Astrocyte of the cerebellum (primary cell): ENCODE measurements around the gene ELMO3.

Experiments
- DNase-seq: peaks from one replicate; pipeline ENCODE4 v3.0.0-alpha.2; 2011; ENCODE audit warnings: low read depth
- H3K4me3 ChIP-seq: 2 replicates; pipeline ENCODE4 v1.5.1; 2011; ENCODE audit warnings: mild to moderate bottlenecking, low read depth, low read length, moderate library complexity
- CTCF ChIP-seq: IDR thresholded peaks from 2 replicates; pipeline ENCODE4 v1.5.1; 2012; ENCODE audit warnings: low read length, low read depth, moderate library complexity, mild to moderate bottlenecking; ENCODE audit errors: missing control alignments
- in situ Hi-C: cut with HindIII; loops from 2 replicates; pipeline ENCODE4 v1.10.0; 2017; ENCODE audit warnings: low sequenced_read_pairs

ELMO3 gene

GRCh38 chr16:67176662-67177061 is 22.3 kb upstream of the ELMO3 start:
- in situ Hi-C loops: no loop called here
- no peak overlapping the region for H3K4me3 ChIP-seq
- TF ChIP-seq CTCF: no peak
- DNase-seq: no peak

- no peak for TF ChIP-seq CTCF
- DNase-seq: no peak
- in situ Hi-C loops: no loop called here
- H3K4me3 ChIP-seq: peak overlapping the region; percentile 9
These were observed 20.9 kb upstream of the ELMO3 start for GRCh38 chr16:67177743-67178699.

GRCh38 chr16:67179421-67180080 is 19.4 kb upstream of the ELMO3 start:
- TF ChIP-seq CTCF: no peak
- no peak overlapping the region for H3K4me3 ChIP-seq
- DNase-seq: no peak
- in situ Hi-C loops: no loop called here

- H3K4me3 ChIP-seq: no peak overlapping the region
- no peak for DNase-seq
- in situ Hi-C loops: no loop called here
- TF ChIP-seq CTCF: no peak
These were observed 18.8 kb upstream of the ELMO3 start for GRCh38 chr16:67180166-67180565.

GRCh38 chr16:67181346-67181745 is 17.6 kb upstream of the ELMO3 start:
- in situ Hi-C loops: no loop called here
- TF ChIP-seq CTCF: no peak
- H3K4me3 ChIP-seq: no peak overlapping the region
- DNase-seq: peak; percentile 72

- in situ Hi-C loops: no loop called here
- no peak for TF ChIP-seq CTCF
- no peak overlapping the region for H3K4me3 ChIP-seq
- DNase-seq: no peak
These were observed 16.6 kb upstream of the ELMO3 start for GRCh38 chr16:67182288-67182687.
